Hepatocyte (in vitro differentiated cells): Measurements from ENCODE around the gene SORT1.

Experiments
- CTCF ChIP-seq: fragments of 200-600 bp; sonication (generic); IDR thresholded peaks from 2 replicates; pipeline ENCODE4 v1.5.1; 2016; ENCODE audit warnings: antibody characterized with exemption, mild to moderate bottlenecking; ENCODE audit not compliant: poor library complexity
- EZH2 ChIP-seq: fragments of 200-600 bp; sonication (generic); IDR thresholded peaks from 2 replicates; pipeline ENCODE4 v1.6.1; 2016; ENCODE audit warnings: antibody characterized with exemption, mild to moderate bottlenecking, borderline replicate concordance

- TF ChIP-seq CTCF (no peak), EZH2 (no peak)
Observed at GRCh38 chr1:109396871-109397580, 692 bp downstream of the SORT1 start.
